GM19043 (cell line): ENCODE results near the gene GNAI1.

ENCODE experiments used
- ATAC-seq: cut with Tn5 transposase; IDR thresholded peaks from one replicate; pipeline ENCODE4 v1.9.1; 2021; ENCODE audit warnings: low read depth; ENCODE audit not compliant: unreplicated experiment

The GNAI1 gene

DNA sequence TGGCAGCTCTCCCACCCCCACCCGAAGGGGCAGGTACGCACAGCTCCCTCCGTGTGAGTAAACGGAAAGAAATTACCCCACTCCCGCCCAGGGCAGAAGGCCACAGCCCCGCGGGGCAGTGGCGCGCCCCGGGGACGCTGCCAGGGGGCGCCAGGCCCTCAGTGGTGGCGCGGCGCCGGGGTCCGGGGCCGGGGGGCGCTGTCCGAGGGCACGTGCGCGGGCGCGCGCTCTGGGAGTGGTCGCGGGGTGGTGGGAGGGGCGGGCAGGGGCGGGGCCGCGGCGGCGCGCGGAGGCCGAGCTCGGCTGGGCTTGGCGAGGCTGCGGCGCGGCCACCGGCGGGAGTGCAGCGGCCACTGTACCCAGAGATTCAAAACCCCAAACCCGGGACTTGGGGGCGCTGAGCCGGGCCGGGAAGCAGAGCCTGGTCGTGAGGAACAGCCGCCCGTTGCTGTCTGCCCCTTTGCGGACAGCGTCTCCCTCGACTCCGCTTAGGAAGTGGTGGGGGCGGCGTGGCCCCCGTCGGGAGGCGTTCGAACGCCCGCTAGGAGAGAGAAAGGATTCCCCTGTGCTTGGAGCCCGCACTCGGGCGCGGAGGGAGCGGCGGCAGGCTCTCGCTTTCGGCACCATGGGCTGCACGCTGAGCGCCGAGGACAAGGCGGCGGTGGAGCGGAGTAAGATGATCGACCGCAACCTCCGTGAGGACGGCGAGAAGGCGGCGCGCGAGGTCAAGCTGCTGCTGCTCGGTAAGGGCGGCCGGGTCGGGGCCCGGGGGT lies at the start of gene GNAI1:
GNAI1 (plus strand) TSS at position 296 of the 773 bp plus-strand sequence; CDS start at position 626, 330 bp downstream.
- no peak for ATAC-seq

- no peak for ATAC-seq
These were observed 47.4 kb upstream of the GNAI1 start for GRCh38 chr7:80087051-80087770.

- ATAC-seq = no peak
These were observed 46.9 kb upstream of the GNAI1 start for GRCh38 chr7:80087771-80088170.

GRCh38 chr7:80088705-80089104 lies 45.9 kb upstream of the GNAI1 start:
- ATAC-seq = no peak

GRCh38 chr7:80089366-80089765 lies 45.3 kb upstream of the GNAI1 start:
- no peak for ATAC-seq

DNA sequence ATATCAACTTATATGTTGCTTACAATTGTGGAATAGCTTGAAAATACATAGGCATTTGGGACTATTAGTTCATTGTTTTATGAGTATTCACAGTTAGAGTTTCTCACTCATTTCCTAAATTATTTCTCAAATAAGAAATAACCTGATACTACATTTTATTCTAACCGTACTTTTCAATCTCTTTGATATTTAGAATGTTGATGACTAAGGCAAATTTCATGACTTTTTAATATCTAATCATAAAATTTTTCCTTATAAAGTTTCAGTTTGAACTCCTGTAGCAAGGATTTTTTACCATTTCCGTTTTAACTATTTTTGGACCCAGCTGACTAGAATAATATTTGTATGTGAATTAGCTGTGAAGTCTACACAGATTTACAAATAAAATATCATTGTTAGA lies 41.3 kb upstream of the GNAI1 start:
- no peak for ATAC-seq

GRCh38 chr7:80095545-80095944 lies 39.1 kb upstream of the GNAI1 start:
- no peak for ATAC-seq

GRCh38 chr7:80097756-80098155 lies 36.9 kb upstream of the GNAI1 start:
- no peak for ATAC-seq

DNA sequence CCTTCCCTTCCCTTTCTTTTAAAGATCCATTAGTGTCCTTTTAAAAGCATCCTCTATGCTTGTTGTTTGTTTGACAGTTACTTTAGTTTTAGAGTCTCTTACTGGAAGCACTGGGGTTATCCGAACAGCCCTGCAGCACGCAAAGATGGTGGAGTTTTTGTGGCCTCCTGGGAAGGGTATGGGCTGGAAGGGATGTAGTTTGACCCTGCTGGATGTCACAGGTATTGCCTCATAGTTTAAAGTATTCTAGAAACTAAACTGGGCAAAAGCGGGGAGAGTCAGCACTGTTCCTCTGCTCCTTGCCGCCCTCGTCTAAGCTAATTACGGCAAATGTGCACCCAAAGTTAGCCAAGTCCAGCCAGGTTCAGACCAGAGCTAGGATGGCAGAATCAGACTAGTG lies 35.8 kb upstream of the GNAI1 start:
- ATAC-seq = peak; percentile 59

GRCh38 chr7:80100254-80100653 lies 34.4 kb upstream of the GNAI1 start:
- no peak for ATAC-seq

DNA sequence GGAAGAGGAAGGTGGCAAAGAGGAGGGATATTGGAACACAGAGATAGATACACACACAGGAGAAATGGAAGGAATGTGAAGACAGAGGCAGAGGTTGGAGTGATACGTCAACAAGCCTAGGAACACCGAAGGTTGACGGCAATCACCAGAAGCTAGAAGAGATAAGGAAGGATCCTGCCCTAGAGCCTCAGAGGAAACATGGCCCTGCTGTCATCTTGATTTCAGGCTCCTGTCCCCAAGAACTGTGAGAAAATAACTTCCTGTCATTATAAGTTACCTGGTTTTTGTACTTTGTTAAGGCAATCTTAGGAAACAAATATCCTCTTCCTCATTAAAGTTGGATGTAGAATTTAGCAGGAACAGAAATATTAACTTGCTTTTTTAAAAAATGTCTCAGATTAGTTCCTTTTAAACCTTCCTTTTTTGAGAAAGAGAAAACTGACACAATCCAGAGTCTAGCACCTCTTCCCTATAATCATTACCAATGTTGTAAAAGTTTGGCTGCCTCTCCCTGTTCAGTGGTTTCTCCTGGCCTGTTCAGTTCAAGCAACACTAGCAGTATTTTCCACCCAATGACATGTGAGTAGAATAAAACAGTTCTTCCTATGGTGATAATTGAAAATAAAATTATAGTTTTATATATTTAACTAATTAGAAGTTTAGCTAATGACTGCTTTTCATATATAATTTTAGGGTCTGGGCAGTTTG lies 28.8 kb upstream of the GNAI1 start:
- ATAC-seq = no peak

GRCh38 chr7:80106498-80107113 lies 28.0 kb upstream of the GNAI1 start:
- peak; percentile 47 for ATAC-seq

GRCh38 chr7:80107278-80107677 lies 27.4 kb upstream of the GNAI1 start:
- ATAC-seq = peak; percentile 46

GRCh38 chr7:80110376-80110775 lies 24.3 kb upstream of the GNAI1 start:
- no peak for ATAC-seq

DNA sequence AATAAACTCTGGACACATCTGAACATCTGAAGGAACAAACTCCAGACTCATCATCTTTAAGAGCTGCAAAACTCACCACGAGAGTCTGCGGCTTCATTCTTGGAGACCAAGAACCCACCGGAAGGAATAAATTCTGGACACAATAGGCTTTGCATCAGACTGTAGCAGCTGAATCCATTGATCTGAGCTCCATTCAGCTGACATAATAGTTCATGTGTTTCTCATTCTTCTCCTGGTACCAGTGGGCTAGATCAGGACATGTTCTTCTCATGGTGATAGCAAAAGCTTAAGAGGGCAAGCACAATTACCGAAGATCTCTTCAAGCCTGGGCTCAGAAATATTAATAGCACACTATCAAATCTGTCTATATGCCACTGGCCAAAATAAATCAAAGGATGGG lies 20.5 kb upstream of the GNAI1 start:
- no peak for ATAC-seq

DNA sequence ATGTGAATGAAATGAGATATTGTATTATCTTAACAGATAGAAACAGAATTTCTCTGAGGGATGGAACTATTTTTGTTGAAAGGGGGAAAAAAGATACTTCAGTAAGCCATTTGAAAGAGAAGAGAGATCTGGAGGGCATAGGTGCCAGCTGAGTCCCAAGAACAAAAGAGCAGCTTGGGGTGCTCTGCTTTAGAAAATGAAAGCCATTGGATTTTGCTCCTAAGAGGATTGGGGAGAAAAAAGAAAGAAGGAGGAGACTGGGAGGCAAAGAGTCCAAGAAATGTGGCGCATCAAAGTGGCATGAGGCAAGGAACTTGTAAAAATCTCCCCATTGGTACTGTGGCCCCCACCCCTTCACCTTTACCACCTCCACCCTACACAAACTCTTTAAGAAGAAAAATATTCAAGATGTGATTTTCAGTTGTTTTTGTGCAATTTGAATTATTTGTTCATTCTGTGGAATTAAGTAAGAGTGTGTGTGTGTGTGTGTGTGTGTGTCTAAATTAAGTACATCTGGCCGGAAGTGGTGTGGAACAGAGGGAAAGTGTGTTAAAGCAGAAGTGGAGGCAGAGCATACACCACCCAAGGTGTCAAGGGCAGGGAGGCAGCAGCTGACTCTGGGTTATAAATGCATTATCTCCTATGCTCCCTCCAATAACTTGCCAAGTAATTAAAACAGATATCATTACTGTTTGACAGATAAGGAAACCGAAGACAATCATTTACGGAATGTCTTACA lies 9.9 kb upstream of the GNAI1 start:
- ATAC-seq = no peak

DNA sequence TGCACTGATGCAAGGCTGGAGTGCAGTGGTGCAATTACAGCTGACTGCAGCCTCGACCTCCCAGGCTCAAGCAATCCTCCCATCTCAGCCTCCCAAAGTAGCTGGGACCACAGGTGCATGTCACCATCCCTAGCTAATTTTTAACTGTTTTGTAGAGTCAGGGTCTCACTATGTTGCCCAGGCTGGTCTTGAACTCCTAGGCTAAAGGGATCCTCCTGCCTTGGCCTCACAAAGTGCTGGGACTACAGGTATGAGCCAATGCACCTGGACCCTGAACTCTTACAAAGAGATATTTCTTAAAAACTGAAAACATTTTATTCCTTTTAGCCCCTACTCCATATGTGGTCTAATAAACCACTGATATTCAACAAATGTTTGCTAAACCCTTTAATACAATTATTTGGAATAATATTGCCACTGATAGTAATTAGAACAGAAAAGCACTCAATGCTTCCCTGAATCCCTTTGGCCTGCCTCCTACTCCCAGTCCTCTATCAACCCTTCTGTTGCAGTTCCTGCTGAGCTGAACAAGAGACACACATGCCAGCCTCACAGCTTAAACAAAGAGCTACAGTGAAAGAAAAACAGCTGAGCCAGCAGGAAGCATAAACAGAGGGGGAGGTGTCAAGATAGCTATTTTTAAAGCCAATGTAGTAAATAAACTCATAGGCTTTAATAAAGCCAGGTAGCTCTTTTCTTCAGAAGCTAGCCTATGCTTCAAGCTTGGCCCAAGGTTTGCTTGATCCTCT lies 7.0 kb upstream of the GNAI1 start:
- no peak for ATAC-seq

DNA sequence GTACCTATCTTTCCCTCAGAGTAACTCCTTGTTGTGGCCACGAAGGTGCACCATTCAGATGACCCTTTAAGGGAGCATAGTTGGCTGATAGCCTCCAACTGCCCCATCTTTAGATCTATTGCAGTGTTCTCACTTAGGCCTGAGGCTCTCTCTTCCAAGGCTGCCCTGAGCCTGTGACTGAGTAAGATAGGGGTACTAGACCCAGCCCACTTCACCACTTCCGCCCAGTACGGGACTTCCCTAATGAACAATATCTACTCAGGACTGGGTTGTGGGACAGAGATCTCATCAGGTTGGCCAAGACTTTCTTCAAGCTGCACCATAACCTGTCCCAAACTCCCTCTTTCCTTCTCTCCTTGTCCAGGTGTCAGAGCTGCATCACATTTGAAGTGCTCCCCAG lies 5.7 kb upstream of the GNAI1 start:
- no peak for ATAC-seq

GRCh38 chr7:80129785-80130184 lies 4.8 kb upstream of the GNAI1 start:
- no peak for ATAC-seq
